B cell (primary cell): Measurements from ENCODE around the gene TEAD1. TPM values are rescaled to one million over a fixed set of nuclear protein-coding genes. Genes with fewer than 3 reads are reported as not detected.

Experiments used
- ATAC-seq: fragments of 200-7000 bp; cut with Tn5 transposase; one replicate; pipeline ENCODE4 v1.10.0; 2021; ENCODE audit warnings: low read depth, mild to moderate bottlenecking, moderate number of reproducible peaks, moderate library complexity
- CTCF ChIA-PET: fragments of 350-600 bp; sonication (Branson Sonifier 250); formaldehyde crosslinking; loops from one replicate; lab custom pipeline; 2021; ENCODE audit warnings: antibody characterized with exemption, inconsistent platforms; lab: Charles Lee
- POLR2A ChIA-PET: fragments of 350-600 bp; sonication (Branson Sonifier 250); formaldehyde crosslinking; loops from one replicate; lab custom pipeline; 2021; ENCODE audit warnings: antibody characterized with exemption; lab: Charles Lee
- DNase-seq: peaks from one replicate; pipeline ENCODE4 v3.0.0; 2013
- H2AFZ ChIP-seq: 2 replicates; pipeline ENCODE4 v1.6.1; 2012; ENCODE audit warnings: mild to moderate bottlenecking, low read depth, low read length; ENCODE audit not compliant: insufficient read depth, poor library complexity, severe bottlenecking
- H3K27ac ChIP-seq, 2 donors: 1 replicate in 1 of 2; 2 replicates in 1 of 2; pipeline ENCODE4 v1.5.1; 2012 to 2013; ENCODE audit warnings: low read length in 2 of 2, mild to moderate bottlenecking in 2 of 2, moderate library complexity in 1 of 2
- H3K27me3 ChIP-seq, 4 experiments: fragments of 200-600 bp in 1 of 4; sonication (generic) in 1 of 4; replicated peaks in 1 of 4; 1 replicate in 2 of 4; 2 replicates in 2 of 4; pipeline versions ENCODE4 v1.6.1 to v1.7.0; 2013 to 2016; ENCODE audit warnings: low read length in 3 of 4, mild to moderate bottlenecking in 2 of 4, mixed read lengths in 1 of 4, moderate library complexity in 1 of 4; ENCODE audit not compliant: insufficient read depth in 4 of 4, control insufficient read depth in 3 of 4; ENCODE audit errors: control extremely low read depth in 1 of 4
- H3K36me3 ChIP-seq, 2 experiments: replicated peaks in 1 of 2; 1 replicate in 1 of 2; 2 replicates in 1 of 2; pipeline versions ENCODE4 v1.6.1 to v1.7.1; 2013; ENCODE audit warnings: low read length in 1 of 2; ENCODE audit not compliant: insufficient read depth in 2 of 2, control insufficient read depth in 1 of 2; ENCODE audit errors: control extremely low read depth in 1 of 2, extremely low read depth in 1 of 2
- H3K4me1 ChIP-seq, 2 donors: fragments of 200-600 bp in 1 of 2; sonication (generic) in 1 of 2; 1 replicate in 1 of 2; 2 replicates in 1 of 2; pipeline versions ENCODE4 v1.5.1 to v1.6.1; 2013 to 2017; ENCODE audit warnings: low read length in 2 of 2; ENCODE audit not compliant: control insufficient read depth in 2 of 2, insufficient read depth in 2 of 2
- H3K4me2 ChIP-seq: replicated peaks from 2 replicates; pipeline ENCODE3; 2012; ENCODE audit warnings: mild to moderate bottlenecking, low read depth, low read length; ENCODE audit not compliant: poor library complexity, severe bottlenecking
- H3K4me3 ChIP-seq, 5 experiments: fragments of 200-600 bp in 1 of 5; sonication (generic) in 1 of 5; 1 replicate in 3 of 5; 2 replicates in 2 of 5; pipeline versions ENCODE4 v1.5.1 to v1.7.0; 2011 to 2016; ENCODE audit warnings: low read length in 4 of 5, mild to moderate bottlenecking in 4 of 5, low read depth in 2 of 5, control low read depth in 1 of 5, moderate library complexity in 1 of 5; ENCODE audit not compliant: insufficient read depth in 1 of 5; ENCODE audit errors: control extremely low read depth in 1 of 5, extremely low read depth in 1 of 5
- H3K79me2 ChIP-seq: fragments of 200-600 bp; sonication (generic); one replicate; pipeline ENCODE4 v1.6.0; 2016; ENCODE audit warnings: low read length; ENCODE audit not compliant: control insufficient read depth, insufficient read depth
- H3K9ac ChIP-seq: fragments of 200-600 bp; sonication (generic); 2 replicates; pipeline ENCODE4 v1.6.1; 2017; ENCODE audit warnings: mild to moderate bottlenecking, low read length, moderate library complexity
- H3K9me3 ChIP-seq, 3 donors: one replicate each; pipeline versions ENCODE4 v1.6.1 to v1.7.1; 2013; ENCODE audit warnings: low read length in 2 of 3; ENCODE audit not compliant: control insufficient read depth in 2 of 3, insufficient read depth in 1 of 3; ENCODE audit errors: control extremely low read depth in 1 of 3
- H4K20me1 ChIP-seq: 2 replicates; pipeline ENCODE4 v1.6.0; 2012; ENCODE audit warnings: mild to moderate bottlenecking, low read length; ENCODE audit not compliant: insufficient read depth, control insufficient read depth, poor library complexity, severe bottlenecking
- H3K27ac Mint-ChIP-seq: one replicate; pipeline ENCODE4 v1.8.0; 2021; ENCODE audit warnings: mixed read lengths
- H3K27me3 Mint-ChIP-seq: one replicate; pipeline ENCODE4 v1.8.0; 2021; ENCODE audit warnings: mixed read lengths
- H3K4me1 Mint-ChIP-seq: one replicate; pipeline ENCODE4 v1.8.0; 2021; ENCODE audit warnings: mixed read lengths
- H3K4me3 Mint-ChIP-seq: one replicate; pipeline ENCODE4 v1.8.0; 2021; ENCODE audit warnings: mixed read lengths
- H3K9me3 Mint-ChIP-seq: one replicate; pipeline ENCODE4 v1.8.0; 2022; ENCODE audit warnings: mixed read lengths; ENCODE audit not compliant: insufficient read depth
- EZH2 ChIP-seq: IDR thresholded peaks from 2 replicates; pipeline ENCODE4 v1.6.1; 2012; ENCODE audit warnings: borderline replicate concordance, low read depth, mild to moderate bottlenecking, moderate library complexity, low read length; ENCODE audit not compliant: insufficient read depth, poor library complexity, severe bottlenecking
- WGBS: methylation state at CpG from one replicate; pipeline ENCODE4 v1.1.5; 2013; ENCODE audit warnings: missing lambda C conversion rate; ENCODE audit not compliant: insufficient coverage; 5-methylcytosine and 5-hydroxymethylcytosine counted together
- intact Hi-C: fragments of 100-400 bp; cut with micrococcal nuclease; formaldehyde crosslinking; loops from one replicate; pipeline ENCODE4 v1.10.0; 2022
- polyA plus RNA-seq: library from polyadenylated mRNA; depleted of rRNA; stranded (reverse); fragments of >200 nt; gene quantifications from 2 replicates; pipeline ENCODE4 v1.2.3, GENCODE V29; 2012
- total RNA-seq, 2 donors: library from RNA; stranded (reverse); fragments of 120-200 nt in 1 of 2; gene quantifications; 1 replicate in 1 of 2; 2 replicates in 1 of 2; pipeline versions ENCODE4 v1.2.3 to v1.2.4, GENCODE V29; 2013 to 2022
- TF ChIP-seq, protein P1 (sequence below): fragments of 200-600 bp; IDR thresholded peaks from one replicate; pipeline ENCODE4 v1.8.0; 2022; ENCODE audit warnings: antibody characterized with exemption, mild to moderate bottlenecking

Gene TEAD1
- total and polyA plus RNA-seq, 2 donors (not counting 1 experiment from before 2014, with no cell fraction given) = 0.30 TPM; not detected in 1

DNA sequence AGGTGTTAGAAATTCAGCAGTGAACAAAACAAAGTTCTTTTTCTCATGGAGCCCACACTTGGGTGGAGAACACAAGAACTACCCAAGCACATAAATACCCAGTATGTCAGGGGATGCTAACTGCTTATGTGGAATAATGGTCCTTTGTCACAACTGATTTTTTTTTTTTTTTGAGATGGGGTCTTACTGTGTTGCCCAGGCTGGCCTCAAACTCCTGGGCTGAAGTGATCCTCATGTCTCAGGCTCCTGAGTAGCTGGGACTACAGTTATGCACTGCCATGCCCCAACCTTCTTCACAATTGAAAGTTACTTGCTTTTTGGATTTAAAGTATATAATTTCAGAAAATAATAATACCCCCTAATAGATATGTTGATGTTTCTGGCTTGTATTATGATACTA is 212.3 kb downstream of the TEAD1 start:
- Histone ChIP-seq H3K36me3 (no peaks in the 10 kb centered on the region), H3K27ac (no peak overlapping the region), H3K4me2 (no peak overlapping the region), H3K4me1 (no peaks in the 10 kb centered on the region), H3K79me2 (no peaks in the 10 kb centered on the region), H3K9ac (no peak overlapping the region), H3K27me3 (no peaks in the 10 kb centered on the region), H4K20me1 (no peaks in the 10 kb centered on the region), H3K9me3 (no peaks in the 10 kb centered on the region), H3K4me3 (no peak overlapping the region), H2AFZ (no peak overlapping the region)
- Mint-ChIP-seq H3K27me3 (peaks cover 8% of the 10 kb centered on the region), H3K27ac (no peak overlapping the region), H3K4me1 (no peaks in the 10 kb centered on the region), H3K4me3 (no peak overlapping the region), H3K9me3 (no peaks in the 10 kb centered on the region)
- POLR2A ChIA-PET = no interaction called here
- CTCF ChIA-PET = interaction anchor here (0.7 kb wide), 1 partner anchor 17 kb away, joined by 3 read pairs; no protein-coding TSS in a partner anchor
- DNase-seq (no peak), ATAC-seq (no peak)
- TF ChIP-seq EZH2 = no peak
- TF ChIP-seq, protein P1, sequence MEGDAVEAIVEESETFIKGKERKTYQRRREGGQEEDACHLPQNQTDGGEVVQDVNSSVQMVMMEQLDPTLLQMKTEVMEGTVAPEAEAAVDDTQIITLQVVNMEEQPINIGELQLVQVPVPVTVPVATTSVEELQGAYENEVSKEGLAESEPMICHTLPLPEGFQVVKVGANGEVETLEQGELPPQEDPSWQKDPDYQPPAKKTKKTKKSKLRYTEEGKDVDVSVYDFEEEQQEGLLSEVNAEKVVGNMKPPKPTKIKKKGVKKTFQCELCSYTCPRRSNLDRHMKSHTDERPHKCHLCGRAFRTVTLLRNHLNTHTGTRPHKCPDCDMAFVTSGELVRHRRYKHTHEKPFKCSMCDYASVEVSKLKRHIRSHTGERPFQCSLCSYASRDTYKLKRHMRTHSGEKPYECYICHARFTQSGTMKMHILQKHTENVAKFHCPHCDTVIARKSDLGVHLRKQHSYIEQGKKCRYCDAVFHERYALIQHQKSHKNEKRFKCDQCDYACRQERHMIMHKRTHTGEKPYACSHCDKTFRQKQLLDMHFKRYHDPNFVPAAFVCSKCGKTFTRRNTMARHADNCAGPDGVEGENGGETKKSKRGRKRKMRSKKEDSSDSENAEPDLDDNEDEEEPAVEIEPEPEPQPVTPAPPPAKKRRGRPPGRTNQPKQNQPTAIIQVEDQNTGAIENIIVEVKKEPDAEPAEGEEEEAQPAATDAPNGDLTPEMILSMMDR = no peak
- intact Hi-C loops = no loop called here

DNA sequence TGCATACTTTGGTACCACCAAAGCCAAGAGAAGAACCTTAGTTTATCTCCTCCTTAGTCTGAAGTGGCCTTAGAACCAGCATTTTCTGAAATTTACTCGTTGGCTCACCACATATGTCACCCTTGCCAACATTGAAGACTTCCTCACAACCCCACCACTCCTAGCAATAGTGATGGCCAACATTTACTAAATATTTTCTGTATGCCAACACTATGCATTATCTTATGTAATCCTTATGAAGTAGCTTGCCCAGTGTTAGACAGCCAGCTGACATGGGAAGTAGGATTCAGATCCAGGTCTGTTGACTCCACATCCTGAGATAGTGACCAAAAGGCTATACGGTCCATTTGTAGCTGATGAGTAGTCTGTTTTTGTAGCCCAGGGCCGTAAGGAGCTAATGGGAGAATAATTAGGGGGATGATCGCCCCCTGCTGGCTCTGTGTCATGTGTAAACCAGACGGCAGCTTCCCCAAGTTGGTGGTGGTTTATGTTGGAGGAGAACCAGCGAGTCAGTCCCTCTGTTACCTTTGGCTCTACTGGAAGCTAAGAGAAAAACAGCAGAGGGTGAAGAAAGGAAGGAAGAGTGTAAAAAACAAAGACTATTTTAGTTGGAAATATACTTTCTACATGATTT is 214.4 kb downstream of the TEAD1 start:
- Histone ChIP-seq H3K9me3 (peaks cover 0 to 1% (median 0%) of the 10 kb centered on the region in 3 donors), H2AFZ (no peak overlapping the region), H3K79me2 (no peaks in the 10 kb centered on the region), H3K27me3 (no peaks in the 10 kb centered on the region), H3K9ac (no peak overlapping the region), H4K20me1 (no peaks in the 10 kb centered on the region), H3K4me2 (no peak overlapping the region), H3K4me1 (no peaks in the 10 kb centered on the region), H3K4me3 (no peak overlapping the region), H3K36me3 (no peaks in the 10 kb centered on the region), H3K27ac (no peak overlapping the region)
- Mint-ChIP-seq H3K27me3 (peaks cover 13% of the 10 kb centered on the region), H3K9me3 (no peaks in the 10 kb centered on the region), H3K27ac (no peak overlapping the region), H3K4me3 (no peak overlapping the region), H3K4me1 (no peaks in the 10 kb centered on the region)
- 21% methylated on average over 5 of the region's 6 CpGs for WGBS
- ChIA-PET POLR2A (no interaction called here), CTCF (interaction anchor here (1.5 to 2.8 kb wide), 3 partner anchors 12 to 557 kb away, joined by 4 to 9 read pairs (median 6); no protein-coding TSS in a partner anchor)
- intact Hi-C loops = no loop called here
- no peak for ATAC-seq
- DNase-seq = peak; percentile 18
- TF ChIP-seq, protein P1 = no peak
- no peak for TF ChIP-seq EZH2
